ENCODE results near the gene TNFSF10. TPM values are rescaled to one million over a fixed set of nuclear protein-coding genes. Genes with fewer than 3 reads are reported as not detected.
"Not testable (repeated sequence)": the region's sequence is repeated elsewhere in the genome, so short reads cannot be mapped to it uniquely, and the experiment has no call there.

The TNFSF10 gene
- not detected in 2 replicates for total RNA-seq (2014; rRNA removed; shearing (Covaris generic))

GRCh38 chr3:172522871-172523818 is at the start of gene TNFSF10:
Gene TNFSF10, minus strand, starts transcription at chr3:172523430. Its CDS starts 46 bp downstream, at chr3:172523384.
- no peak for DNase-seq
- no peak within 1 kb of the TSS for H3K4me3 ChIP-seq
- no peak within 1 kb of the TSS for H3K27ac ChIP-seq
- no peaks in the 10 kb centered on the region for H3K9me3 ChIP-seq (replicated peaks)
- no peaks in the 10 kb centered on the region for H3K4me1 ChIP-seq
- no peaks in the 10 kb centered on the region for H3K27me3 ChIP-seq
- H3K36me3 ChIP-seq = no peaks in the 10 kb centered on the region

- Histone ChIP-seq H3K4me3 (no peak overlapping the region), H3K9me3 (replicated peaks) (no peaks in the 10 kb centered on the region), H3K27me3 (no peaks in the 10 kb centered on the region), H3K27ac (no peak overlapping the region), H3K4me1 (no peaks in the 10 kb centered on the region), H3K36me3 (no peaks in the 10 kb centered on the region)
- no peak for DNase-seq
These were observed 46.1 kb upstream of the TNFSF10 start for GRCh38 chr3:172569128-172570008.

- H3K36me3 ChIP-seq = no peaks in the 10 kb centered on the region
- no peak overlapping the region for H3K4me3 ChIP-seq
- H3K27ac ChIP-seq = no peak overlapping the region
- no peaks in the 10 kb centered on the region for H3K27me3 ChIP-seq
- no peak for DNase-seq
- no peaks in the 10 kb centered on the region for H3K4me1 ChIP-seq
- H3K9me3 ChIP-seq (replicated peaks) = no peaks in the 10 kb centered on the region
These were observed 45.5 kb upstream of the TNFSF10 start for GRCh38 chr3:172568701-172569100.

- not testable (repeated sequence) for H3K27ac ChIP-seq; H3K4me3 ChIP-seq; H3K27me3 ChIP-seq; H3K4me1 ChIP-seq; DNase-seq; H3K9me3 ChIP-seq (replicated peaks); H3K36me3 ChIP-seq
These were observed 43.6 kb upstream of the TNFSF10 start for GRCh38 chr3:172566785-172567184.

- H3K27ac ChIP-seq = no peak overlapping the region
- no peaks in the 10 kb centered on the region for H3K27me3 ChIP-seq
- no peaks in the 10 kb centered on the region for H3K36me3 ChIP-seq
- no peak for DNase-seq
- H3K4me3 ChIP-seq = no peak overlapping the region
- no peaks in the 10 kb centered on the region for H3K9me3 ChIP-seq (replicated peaks)
- H3K4me1 ChIP-seq = no peaks in the 10 kb centered on the region
These were observed 41.3 kb upstream of the TNFSF10 start for GRCh38 chr3:172564499-172564898.

GRCh38 chr3:172562871-172563865 is 39.9 kb upstream of the TNFSF10 start:
- Histone ChIP-seq H3K36me3 (no peaks in the 10 kb centered on the region), H3K4me3 (no peak overlapping the region), H3K4me1 (no peaks in the 10 kb centered on the region), H3K27me3 (no peaks in the 10 kb centered on the region), H3K27ac (no peak overlapping the region), H3K9me3 (replicated peaks) (no peaks in the 10 kb centered on the region)
- DNase-seq = peak in 1 of 2 experiments; percentile 0

GRCh38 chr3:172561897-172562640 is 38.8 kb upstream of the TNFSF10 start:
- no peak for DNase-seq
- H3K9me3 ChIP-seq (replicated peaks) = no peaks in the 10 kb centered on the region
- no peaks in the 10 kb centered on the region for H3K4me1 ChIP-seq
- no peaks in the 10 kb centered on the region for H3K36me3 ChIP-seq
- no peak overlapping the region for H3K27ac ChIP-seq
- H3K4me3 ChIP-seq = no peak overlapping the region
- H3K27me3 ChIP-seq = no peaks in the 10 kb centered on the region

- Histone ChIP-seq H3K27me3 (no peaks in the 10 kb centered on the region), H3K36me3 (no peaks in the 10 kb centered on the region), H3K4me3 (no peak overlapping the region), H3K4me1 (no peaks in the 10 kb centered on the region), H3K9me3 (replicated peaks) (no peaks in the 10 kb centered on the region), H3K27ac (no peak overlapping the region)
- no peak for DNase-seq
These were observed 37.4 kb upstream of the TNFSF10 start for GRCh38 chr3:172560586-172560985.

GRCh38 chr3:172560026-172560425 is 36.8 kb upstream of the TNFSF10 start:
- Histone ChIP-seq H3K27ac (no peak overlapping the region), H3K4me3 (no peak overlapping the region), H3K36me3 (no peaks in the 10 kb centered on the region), H3K27me3 (no peaks in the 10 kb centered on the region), H3K4me1 (no peaks in the 10 kb centered on the region), H3K9me3 (replicated peaks) (no peaks in the 10 kb centered on the region)
- no peak for DNase-seq

GRCh38 chr3:172559020-172559419 is 35.8 kb upstream of the TNFSF10 start:
- H3K4me1 ChIP-seq = no peaks in the 10 kb centered on the region
- no peaks in the 10 kb centered on the region for H3K36me3 ChIP-seq
- DNase-seq = no peak
- H3K27me3 ChIP-seq = no peaks in the 10 kb centered on the region
- no peaks in the 10 kb centered on the region for H3K9me3 ChIP-seq (replicated peaks)
- no peak overlapping the region for H3K4me3 ChIP-seq
- H3K27ac ChIP-seq = no peak overlapping the region

- DNase-seq = no peak
- H3K9me3 ChIP-seq (replicated peaks) = no peaks in the 10 kb centered on the region
- H3K27me3 ChIP-seq = no peaks in the 10 kb centered on the region
- H3K36me3 ChIP-seq = no peaks in the 10 kb centered on the region
- no peak overlapping the region for H3K4me3 ChIP-seq
- H3K4me1 ChIP-seq = no peaks in the 10 kb centered on the region
- H3K27ac ChIP-seq = no peak overlapping the region
These were observed 34.4 kb upstream of the TNFSF10 start for GRCh38 chr3:172557515-172558220.

GRCh38 chr3:172553526-172554252 is 30.5 kb upstream of the TNFSF10 start:
- Histone ChIP-seq H3K36me3 (no peaks in the 10 kb centered on the region), H3K4me1 (no peaks in the 10 kb centered on the region), H3K27ac (no peak overlapping the region), H3K9me3 (replicated peaks) (no peaks in the 10 kb centered on the region), H3K27me3 (no peaks in the 10 kb centered on the region), H3K4me3 (no peak overlapping the region)
- no peak for DNase-seq

- Histone ChIP-seq H3K4me1 (no peaks in the 10 kb centered on the region), H3K27ac (no peak overlapping the region), H3K27me3 (no peaks in the 10 kb centered on the region), H3K4me3 (no peak overlapping the region), H3K36me3 (no peaks in the 10 kb centered on the region), H3K9me3 (replicated peaks) (no peaks in the 10 kb centered on the region)
- DNase-seq = no peak
These were observed 29.4 kb upstream of the TNFSF10 start for GRCh38 chr3:172552607-172553006.
